Measurements from ENCODE around the gene LAMA2.

The LAMA2 gene

GRCh38 chr6:129552413-129552812 lies 669.5 kb downstream of the LAMA2 start:
- Histone ChIP-seq H3K4me1 (ENCODE audit: control insufficient read depth, insufficient read depth, low read length) (no peaks in the 10 kb centered on the region), H3K4me3 (ENCODE audit: low read length) (no peak overlapping the region), H3K27me3 (ENCODE audit: control insufficient read depth, insufficient read depth, low read length) (no peaks in the 10 kb centered on the region), H3K9me3 (ENCODE audit: control insufficient read depth, insufficient read depth, low read length) (no peaks in the 10 kb centered on the region), H3K27ac (ENCODE audit: low read length) (no peak overlapping the region), H3K36me3 (ENCODE audit: control insufficient read depth, insufficient read depth, low read length) (no peaks in the 10 kb centered on the region)
- no peak for DNase-seq (ENCODE audit: low read depth, low spot score)
- WGBS (ENCODE audit: insufficient coverage, insufficient read length): no CpG with 5 or more reads among the region's 2 CpGs

GRCh38 chr6:129555206-129555832 lies 672.4 kb downstream of the LAMA2 start:
- no peaks in the 10 kb centered on the region for H3K4me1 ChIP-seq (ENCODE audit: control insufficient read depth, insufficient read depth, low read length)
- H3K36me3 ChIP-seq (ENCODE audit: control insufficient read depth, insufficient read depth, low read length): no peaks in the 10 kb centered on the region
- no CpG with 5 or more reads among the region's 5 CpGs for WGBS (ENCODE audit: insufficient coverage, insufficient read length)
- H3K9me3 ChIP-seq (ENCODE audit: control insufficient read depth, insufficient read depth, low read length): no peaks in the 10 kb centered on the region; the same call in 1 of the 2 replicates
- H3K27me3 ChIP-seq (ENCODE audit: control insufficient read depth, insufficient read depth, low read length): no peaks in the 10 kb centered on the region
- no peak for DNase-seq (ENCODE audit: low read depth, low spot score)
- no peak overlapping the region for H3K4me3 ChIP-seq (ENCODE audit: low read length)
- H3K27ac ChIP-seq (ENCODE audit: low read length): no peak overlapping the region

- no peaks in the 10 kb centered on the region for H3K27me3 ChIP-seq (ENCODE audit: control insufficient read depth, insufficient read depth, low read length)
- H3K27ac ChIP-seq (ENCODE audit: low read length): no peak overlapping the region
- no peaks in the 10 kb centered on the region for H3K4me1 ChIP-seq (ENCODE audit: control insufficient read depth, insufficient read depth, low read length)
- no peak overlapping the region for H3K4me3 ChIP-seq (ENCODE audit: low read length)
- DNase-seq (ENCODE audit: low read depth, low spot score): no peak
- WGBS (ENCODE audit: insufficient coverage, insufficient read length): no CpG with 5 or more reads among the region's 1 CpG
- no peaks in the 10 kb centered on the region for H3K36me3 ChIP-seq (ENCODE audit: control insufficient read depth, insufficient read depth, low read length)
- H3K9me3 ChIP-seq (ENCODE audit: control insufficient read depth, insufficient read depth, low read length): no peaks in the 10 kb centered on the region; the same call in 1 of the 2 replicates
Observed at GRCh38 chr6:129558248-129558647, 675.3 kb downstream of the LAMA2 start.

DNA sequence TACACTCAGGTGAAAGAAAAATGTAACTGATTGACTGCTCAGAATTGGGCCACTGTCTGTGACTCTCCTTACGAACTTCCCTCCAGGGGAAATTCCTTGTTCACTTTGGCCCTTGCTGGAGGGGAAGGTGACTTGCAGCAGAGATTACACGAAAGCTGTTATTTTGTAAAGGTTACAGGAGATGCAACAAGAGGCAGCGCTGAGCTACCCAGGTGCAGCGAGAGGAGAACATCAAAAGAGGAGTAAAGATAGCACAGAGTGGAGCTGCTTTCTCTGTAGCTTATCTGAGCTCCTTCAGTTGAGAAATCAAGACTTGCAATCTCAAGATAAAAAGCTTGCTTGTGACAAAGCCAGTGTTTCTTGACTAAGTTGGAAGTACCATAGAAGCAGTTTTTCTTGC lies 682.4 kb downstream of the LAMA2 start:
- DNase-seq (ENCODE audit: low read depth, low spot score): no peak
- WGBS (ENCODE audit: insufficient coverage, insufficient read length): no CpG with 5 or more reads among the region's 4 CpGs
- no peak overlapping the region for H3K27ac ChIP-seq (ENCODE audit: low read length)
- no peaks in the 10 kb centered on the region for H3K9me3 ChIP-seq (ENCODE audit: control insufficient read depth, insufficient read depth, low read length)
- no peaks in the 10 kb centered on the region for H3K4me1 ChIP-seq (ENCODE audit: control insufficient read depth, insufficient read depth, low read length)
- H3K36me3 ChIP-seq (ENCODE audit: control insufficient read depth, insufficient read depth, low read length): no peaks in the 10 kb centered on the region
- H3K4me3 ChIP-seq (ENCODE audit: low read length): no peak overlapping the region
- no peaks in the 10 kb centered on the region for H3K27me3 ChIP-seq (ENCODE audit: control insufficient read depth, insufficient read depth, low read length)

- no peak overlapping the region for H3K4me3 ChIP-seq (ENCODE audit: low read length)
- H3K27ac ChIP-seq (ENCODE audit: low read length): no peak overlapping the region
- no peak for DNase-seq (ENCODE audit: low read depth, low spot score)
- H3K4me1 ChIP-seq (ENCODE audit: control insufficient read depth, insufficient read depth, low read length): no peaks in the 10 kb centered on the region
- no CpG with 5 or more reads among the region's 2 CpGs for WGBS (ENCODE audit: insufficient coverage, insufficient read length)
- H3K36me3 ChIP-seq (ENCODE audit: control insufficient read depth, insufficient read depth, low read length): no peaks in the 10 kb centered on the region
- no peaks in the 10 kb centered on the region for H3K9me3 ChIP-seq (ENCODE audit: control insufficient read depth, insufficient read depth, low read length)
- H3K27me3 ChIP-seq (ENCODE audit: control insufficient read depth, insufficient read depth, low read length): no peaks in the 10 kb centered on the region
Observed at GRCh38 chr6:129565811-129566210, 682.9 kb downstream of the LAMA2 start.
